Caco-2 (cell line): ENCODE data around the gene SFT2D1. TPM values are rescaled to one million over a fixed set of nuclear protein-coding genes. Genes with fewer than 3 reads are reported as not detected.

Experiments used
- BruUV-seq: library from RNA; stranded (reverse); fragments of 400-500 nt; replicated peaks from 2 replicates; lab custom pipeline; 2021; lab: Mats Ljungman, UMichigan
- CTCF ChIA-PET: fragments of 300-600 bp; sonication (Branson Sonifier 250); formaldehyde crosslinking; loops from one replicate; lab custom pipeline; 2022; ENCODE audit warnings: antibody characterized with exemption; lab: Charles Lee
- POLR2A ChIA-PET: fragments of 300-600 bp; sonication (Branson Sonifier 250); formaldehyde crosslinking; loops from one replicate; lab custom pipeline; 2022; ENCODE audit warnings: antibody characterized with exemption; lab: Charles Lee
- DNase-seq, 2 experiments: peaks; one replicate each; pipeline versions ENCODE4 v3.0.0 to v3.0.0-alpha.2; 2020 to 2022
- H3K27me3 ChIP-seq: replicated peaks from 2 replicates; pipeline ENCODE4 v1.6.0; 2011; ENCODE audit warnings: low read length; ENCODE audit not compliant: control insufficient read depth, insufficient read depth
- H3K36me3 ChIP-seq: 2 replicates; pipeline ENCODE4 v1.5.1; 2011; ENCODE audit warnings: low read length; ENCODE audit not compliant: control insufficient read depth, insufficient read depth
- H3K4me1 ChIP-seq: fragments of 250-450 bp; sonication (Bioruptor Pico); 2 replicates; pipeline ENCODE4 v1.5.1; 2020; ENCODE audit warnings: mild to moderate bottlenecking
- H3K4me3 ChIP-seq: 2 replicates; pipeline ENCODE4 v1.5.1; 2011; ENCODE audit warnings: low read depth, mild to moderate bottlenecking, control low read depth, low read length
- H3K9me3 ChIP-seq: fragments of 250-450 bp; sonication (Bioruptor Pico); 2 replicates; pipeline ENCODE4 v1.5.1; 2020; ENCODE audit warnings: mild to moderate bottlenecking, moderate library complexity
- H3K27ac Mint-ChIP-seq: one replicate; pipeline ENCODE4 v1.8.0; 2022; ENCODE audit warnings: mixed read lengths; ENCODE audit not compliant: unreplicated experiment
- H3K27me3 Mint-ChIP-seq: one replicate; pipeline ENCODE4 v1.8.0; 2022; ENCODE audit warnings: mixed read lengths; ENCODE audit not compliant: insufficient read depth, unreplicated experiment
- H3K36me3 Mint-ChIP-seq: one replicate; pipeline ENCODE4 v1.8.0; 2022; ENCODE audit warnings: mild to moderate bottlenecking, mixed read lengths; ENCODE audit not compliant: insufficient read depth, unreplicated experiment
- H3K4me1 Mint-ChIP-seq: one replicate; pipeline ENCODE4 v1.8.0; 2022; ENCODE audit warnings: low read depth, mixed read lengths; ENCODE audit not compliant: unreplicated experiment
- H3K4me3 Mint-ChIP-seq: one replicate; pipeline ENCODE4 v1.8.0; 2022; ENCODE audit warnings: mild to moderate bottlenecking, moderate library complexity, mixed read lengths; ENCODE audit not compliant: unreplicated experiment
- H3K9me3 Mint-ChIP-seq: one replicate; pipeline ENCODE4 v1.8.0; 2022; ENCODE audit warnings: mixed read lengths; ENCODE audit not compliant: unreplicated experiment
- CTCF ChIP-seq, 2 experiments: fragments of 200-600 bp in 1 of 2; IDR thresholded peaks; 1 replicate in 1 of 2; 2 replicates in 1 of 2; pipeline versions ENCODE4 v1.5.1 to v1.8.0; 2011 to 2022; ENCODE audit warnings: antibody characterized with exemption in 1 of 2, control low read depth in 1 of 2, inconsistent platforms in 1 of 2, low read depth in 1 of 2, low read length in 1 of 2, mild to moderate bottlenecking in 1 of 2, moderate library complexity in 1 of 2; ENCODE audit not compliant: insufficient read depth in 1 of 2, severe bottlenecking in 1 of 2, unreplicated experiment in 1 of 2
- intact Hi-C: fragments of 100-400 bp; cut with micrococcal nuclease; formaldehyde crosslinking; loops from one replicate; pipeline ENCODE4 v1.10.0; 2022; ENCODE audit not compliant: unreplicated experiment
- total RNA-seq: library from RNA; stranded (reverse); gene quantifications from 2 replicates; pipeline ENCODE4 v1.2.3, GENCODE V29; 2022

The SFT2D1 gene
- total RNA-seq, 1 experiment from 2014 or later = 48.1 TPM

- H3K9me3 Mint-ChIP-seq = peaks cover 8% of the 10 kb centered on the region
- ChIA-PET POLR2A (no interaction called here), CTCF (interaction anchor here (1.2 kb wide), 1 partner anchor 38 kb away, joined by 3 read pairs; no protein-coding TSS in a partner anchor)
- no peaks in the 10 kb centered on the region for H3K36me3 Mint-ChIP-seq
- H3K9me3 ChIP-seq = no peaks in the 10 kb centered on the region
- BruUV-seq = no TSS peak
- DNase-seq = no peak
- H3K27me3 Mint-ChIP-seq = no peaks in the 10 kb centered on the region
- no peak for TF ChIP-seq CTCF (IDR thresholded peaks at IDR 0.05; ENCODE audit: insufficient read depth in 1 of 2, low read depth in 1 of 2, low read length in 1 of 2, severe bottlenecking in 1 of 2, unreplicated experiment in 1 of 2)
- H3K4me1 ChIP-seq = peaks cover 17% of the 10 kb centered on the region
- H3K4me3 Mint-ChIP-seq = peak overlapping the region; percentile 88
- H3K27me3 ChIP-seq = no peaks in the 10 kb centered on the region
- H3K4me1 Mint-ChIP-seq = peaks cover 6% of the 10 kb centered on the region
- peak overlapping the region; percentile 99 for H3K4me3 ChIP-seq
- intact Hi-C loops = loop anchor here (1.0 to 2.0 kb wide), 2 partner anchors 8 to 34 kb away; partner anchors contain the start of gene PRR18
- no peaks in the 10 kb centered on the region; the same call in 1 of the 2 replicates for H3K36me3 ChIP-seq
- no peak overlapping the region for H3K27ac Mint-ChIP-seq
Observed at GRCh38 chr6:166343150-166343487, 774 bp upstream of the SFT2D1 start.

GRCh38 chr6:166341977-166342348 lies 382 bp downstream of the SFT2D1 start:
- POLR2A ChIA-PET = interaction anchor here (0.7 kb wide), 1 partner anchor 16 kb away, joined by 4 read pairs; no protein-coding TSS in a partner anchor
- peaks cover under 1% of the 10 kb centered on the region for H3K9me3 Mint-ChIP-seq
- Histone ChIP-seq H3K36me3 (no peaks in the 10 kb centered on the region; the same call in 1 of the 2 replicates), H3K4me3 (peak overlapping the region; percentile 99), H3K27me3 (no peaks in the 10 kb centered on the region), H3K4me1 (peaks cover 17% of the 10 kb centered on the region), H3K9me3 (no peaks in the 10 kb centered on the region)
- H3K4me1 Mint-ChIP-seq = peaks cover 3% of the 10 kb centered on the region
- H3K27me3 Mint-ChIP-seq = no peaks in the 10 kb centered on the region
- CTCF ChIA-PET = no interaction called here
- intact Hi-C loops = loop anchor here (1.0 to 2.0 kb wide), 2 partner anchors 33 to 39 kb away; partner anchors contain the start of gene PRR18
- TF ChIP-seq CTCF (IDR thresholded peaks at IDR 0.05; ENCODE audit: insufficient read depth in 1 of 2, low read depth in 1 of 2, low read length in 1 of 2, severe bottlenecking in 1 of 2, unreplicated experiment in 1 of 2) = no peak
- H3K27ac Mint-ChIP-seq = peak overlapping the region; percentile 83
- H3K36me3 Mint-ChIP-seq = peaks cover 1% of the 10 kb centered on the region
- H3K4me3 Mint-ChIP-seq = peak overlapping the region; percentile 88
- BruUV-seq = no TSS peak
- DNase-seq = no peak

- ChIA-PET CTCF (no interaction called here), POLR2A (interaction anchor here (0.7 kb wide), 1 partner anchor 17 kb away, joined by 4 read pairs; no protein-coding TSS in a partner anchor)
- Histone ChIP-seq H3K4me3 (peak overlapping the region; percentile 99), H3K4me1 (peaks cover 17% of the 10 kb centered on the region), H3K36me3 (no peaks in the 10 kb centered on the region; the same call in 1 of the 2 replicates), H3K9me3 (no peaks in the 10 kb centered on the region), H3K27me3 (no peaks in the 10 kb centered on the region)
- DNase-seq = no peak
- Mint-ChIP-seq H3K9me3 (no peaks in the 10 kb centered on the region), H3K27ac (peak overlapping the region; percentile 83), H3K36me3 (peaks cover 6% of the 10 kb centered on the region), H3K4me1 (no peaks in the 10 kb centered on the region), H3K4me3 (peak overlapping the region; percentile 88), H3K27me3 (no peaks in the 10 kb centered on the region)
- TF ChIP-seq CTCF (IDR thresholded peaks at IDR 0.05; ENCODE audit: insufficient read depth in 1 of 2, low read depth in 1 of 2, low read length in 1 of 2, severe bottlenecking in 1 of 2, unreplicated experiment in 1 of 2) = no peak
- BruUV-seq = TSS peak; percentile 63
- intact Hi-C loops = no loop called here
Observed at GRCh38 chr6:166341464-166341863, 881 bp downstream of the SFT2D1 start.
